ENCODE measurements around the gene IGFBP7.

- TF ChIP-seq CTCF (IDR thresholded peaks at IDR 0.05) = no peak
- peak; percentile 79 for TF ChIP-seq POLR2A (IDR thresholded peaks at IDR 0.05; ENCODE audit: low read length)
- TF ChIP-seq HOXA7 (CRISPR knock-in tag; IDR thresholded peaks at IDR 0.05) = no peak
- TF ChIP-seq RFX5 (IDR thresholded peaks at IDR 0.05) = no peak
- TF ChIP-seq GATA3 (IDR thresholded peaks at IDR 0.05; ENCODE audit: borderline replicate concordance) = no peak
- peak in 1 of 2 experiments; percentile 68; a peak in 2 of 5 replicates for TF ChIP-seq JUN (IDR thresholded peaks at IDR 0.05)
- TF ChIP-seq USF2 (IDR thresholded peaks at IDR 0.05) = no peak
- TF ChIP-seq KDM1A (IDR thresholded peaks at IDR 0.05; ENCODE audit: low read depth) = no peak
Observed at GRCh38 chr4:57109847-57110639, at the start of gene IGFBP7.
